ENCODE measurements around the gene NPAS2.

GRCh38 chr2:100945930-100946607, 126.1 kb downstream of the NPAS2 start:
- TF ChIP-seq CTCF (IDR thresholded peaks at IDR 0.05; ENCODE audit: low read depth, low read length) (no peak), EZH2phosphoT487 (IDR thresholded peaks at IDR 0.05; ENCODE audit: low read depth) (no peak)
